Ishikawa (cell line): ENCODE data around the gene MTMR10.

Experiments used
- CEBPB ChIP-seq: IDR thresholded peaks from 2 replicates; pipeline ENCODE4 v1.6.1; 2012
- CREB1 ChIP-seq: IDR thresholded peaks from 2 replicates; pipeline ENCODE4 v1.6.1; 2012; ENCODE audit warnings: low read depth
- EGR1 ChIP-seq: IDR thresholded peaks from 2 replicates; pipeline ENCODE4 v1.6.1; 2012
- EP300 ChIP-seq: IDR thresholded peaks from 2 replicates; pipeline ENCODE4 v1.6.1; 2012; ENCODE audit warnings: borderline replicate concordance
- FOXM1 ChIP-seq: IDR thresholded peaks from 2 replicates; pipeline ENCODE4 v1.6.1; 2012; ENCODE audit warnings: low read depth, borderline replicate concordance
- NFIC ChIP-seq: IDR thresholded peaks from 2 replicates; pipeline ENCODE4 v1.6.1; 2012
- RAD21 ChIP-seq: IDR thresholded peaks from 2 replicates; pipeline ENCODE4 v1.6.1; 2012; ENCODE audit warnings: low read depth
- TAF1 ChIP-seq: IDR thresholded peaks from 2 replicates; pipeline ENCODE4 v1.6.1; 2012; ENCODE audit warnings: low read depth, mild to moderate bottlenecking
- TCF12 ChIP-seq: IDR thresholded peaks from 2 replicates; pipeline ENCODE4 v1.6.1; 2012; ENCODE audit warnings: low read depth
- TEAD4 ChIP-seq: IDR thresholded peaks from 2 replicates; pipeline ENCODE4 v1.6.1; 2012
- YY1 ChIP-seq: IDR thresholded peaks from 2 replicates; pipeline ENCODE4 v1.6.1; 2012; ENCODE audit warnings: low read depth
- ZBTB7A ChIP-seq: IDR thresholded peaks from 2 replicates; pipeline ENCODE4 v1.6.1; 2012; ENCODE audit warnings: low read depth
- TF ChIP-seq, protein P1 (sequence below): IDR thresholded peaks from 2 replicates; pipeline ENCODE4 v1.6.1; 2012; ENCODE audit warnings: low read depth, mild to moderate bottlenecking
- TF ChIP-seq, protein P2 (sequence below): IDR thresholded peaks from 2 replicates; pipeline ENCODE4 v1.6.1; 2012
- TF ChIP-seq, protein P3 (sequence below): IDR thresholded peaks from 2 replicates; pipeline ENCODE4 v1.6.1; 2012

Gene MTMR10

DNA sequence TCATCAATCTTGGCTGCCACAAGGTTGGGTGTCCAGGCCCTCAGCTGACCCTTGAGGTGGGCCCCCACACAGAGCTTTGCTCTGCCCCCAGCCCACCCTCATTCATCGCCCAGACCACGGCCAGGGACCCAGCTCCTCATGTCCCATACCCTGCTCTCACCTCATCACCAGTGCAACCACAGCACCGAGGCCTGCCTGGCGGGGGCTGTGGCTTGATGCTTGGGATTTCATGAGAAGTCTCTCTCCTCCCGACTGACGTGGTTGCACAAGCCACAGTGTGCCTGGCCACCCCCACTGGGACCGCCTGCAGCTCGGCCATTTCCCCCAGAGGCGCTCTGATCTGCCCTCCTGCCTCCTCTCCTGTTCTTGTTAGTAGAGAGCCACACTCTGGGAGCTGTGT, 45.4 kb upstream of the MTMR10 start:
- no peak for TF ChIP-seq EGR1
- TF ChIP-seq YY1 = no peak
- no peak for TF ChIP-seq ZBTB7A
- TF ChIP-seq CREB1 = no peak
- TF ChIP-seq TCF12 = no peak

DNA sequence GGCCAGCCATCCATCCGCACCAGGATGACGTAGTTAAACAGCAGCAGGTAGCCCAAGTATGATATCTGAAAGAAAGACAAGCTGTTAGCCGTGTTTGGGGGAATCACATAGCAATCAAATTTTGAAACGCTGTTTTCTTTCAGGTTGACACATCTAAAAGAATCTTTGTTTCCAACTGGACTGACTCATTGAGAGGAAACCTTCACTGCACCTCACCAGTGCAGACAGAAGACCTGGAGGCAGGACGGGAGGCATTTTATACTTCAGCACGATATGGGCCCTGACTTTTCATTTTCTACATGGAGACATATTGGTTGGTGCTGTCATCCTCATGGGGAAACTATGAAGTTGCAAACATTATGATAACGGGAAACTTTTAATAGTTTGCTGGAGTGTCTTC, 44.2 kb upstream of the MTMR10 start:
- TF ChIP-seq NFIC (no peak), TCF12 (no peak), ZBTB7A (no peak), YY1 (no peak), TAF1 (no peak), EGR1 (no peak), TEAD4 (no peak), RAD21 (no peak), CREB1 (no peak), FOXM1 (no peak), CEBPB (no peak), EP300 (no peak)
- TF ChIP-seq, protein P1, sequence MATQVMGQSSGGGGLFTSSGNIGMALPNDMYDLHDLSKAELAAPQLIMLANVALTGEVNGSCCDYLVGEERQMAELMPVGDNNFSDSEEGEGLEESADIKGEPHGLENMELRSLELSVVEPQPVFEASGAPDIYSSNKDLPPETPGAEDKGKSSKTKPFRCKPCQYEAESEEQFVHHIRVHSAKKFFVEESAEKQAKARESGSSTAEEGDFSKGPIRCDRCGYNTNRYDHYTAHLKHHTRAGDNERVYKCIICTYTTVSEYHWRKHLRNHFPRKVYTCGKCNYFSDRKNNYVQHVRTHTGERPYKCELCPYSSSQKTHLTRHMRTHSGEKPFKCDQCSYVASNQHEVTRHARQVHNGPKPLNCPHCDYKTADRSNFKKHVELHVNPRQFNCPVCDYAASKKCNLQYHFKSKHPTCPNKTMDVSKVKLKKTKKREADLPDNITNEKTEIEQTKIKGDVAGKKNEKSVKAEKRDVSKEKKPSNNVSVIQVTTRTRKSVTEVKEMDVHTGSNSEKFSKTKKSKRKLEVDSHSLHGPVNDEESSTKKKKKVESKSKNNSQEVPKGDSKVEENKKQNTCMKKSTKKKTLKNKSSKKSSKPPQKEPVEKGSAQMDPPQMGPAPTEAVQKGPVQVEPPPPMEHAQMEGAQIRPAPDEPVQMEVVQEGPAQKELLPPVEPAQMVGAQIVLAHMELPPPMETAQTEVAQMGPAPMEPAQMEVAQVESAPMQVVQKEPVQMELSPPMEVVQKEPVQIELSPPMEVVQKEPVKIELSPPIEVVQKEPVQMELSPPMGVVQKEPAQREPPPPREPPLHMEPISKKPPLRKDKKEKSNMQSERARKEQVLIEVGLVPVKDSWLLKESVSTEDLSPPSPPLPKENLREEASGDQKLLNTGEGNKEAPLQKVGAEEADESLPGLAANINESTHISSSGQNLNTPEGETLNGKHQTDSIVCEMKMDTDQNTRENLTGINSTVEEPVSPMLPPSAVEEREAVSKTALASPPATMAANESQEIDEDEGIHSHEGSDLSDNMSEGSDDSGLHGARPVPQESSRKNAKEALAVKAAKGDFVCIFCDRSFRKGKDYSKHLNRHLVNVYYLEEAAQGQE = no peak
- TF ChIP-seq, protein P2, sequence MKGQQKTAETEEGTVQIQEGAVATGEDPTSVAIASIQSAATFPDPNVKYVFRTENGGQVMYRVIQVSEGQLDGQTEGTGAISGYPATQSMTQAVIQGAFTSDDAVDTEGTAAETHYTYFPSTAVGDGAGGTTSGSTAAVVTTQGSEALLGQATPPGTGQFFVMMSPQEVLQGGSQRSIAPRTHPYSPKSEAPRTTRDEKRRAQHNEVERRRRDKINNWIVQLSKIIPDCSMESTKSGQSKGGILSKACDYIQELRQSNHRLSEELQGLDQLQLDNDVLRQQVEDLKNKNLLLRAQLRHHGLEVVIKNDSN = no peak
- TF ChIP-seq, protein P3, sequence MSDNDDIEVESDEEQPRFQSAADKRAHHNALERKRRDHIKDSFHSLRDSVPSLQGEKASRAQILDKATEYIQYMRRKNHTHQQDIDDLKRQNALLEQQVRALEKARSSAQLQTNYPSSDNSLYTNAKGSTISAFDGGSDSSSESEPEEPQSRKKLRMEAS = no peak

DNA sequence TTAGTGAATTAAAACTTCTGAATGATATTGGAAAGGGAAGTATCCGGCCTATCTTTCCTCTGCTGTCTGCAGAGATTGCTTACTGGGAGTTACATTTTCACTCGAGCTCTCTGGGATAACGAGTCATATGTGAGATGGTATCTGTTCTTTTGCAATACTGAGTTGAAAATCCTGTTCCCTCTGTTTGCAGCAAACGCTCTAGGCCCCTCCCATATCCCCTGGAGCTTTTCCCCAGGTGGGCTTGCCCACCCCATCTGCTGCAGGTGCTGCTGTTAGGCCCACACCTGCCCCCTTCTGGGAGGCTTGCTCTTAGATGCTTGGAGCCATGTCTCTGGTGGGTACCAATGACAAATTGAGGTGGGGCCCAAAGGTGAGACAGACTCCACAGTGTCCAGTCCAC, 42.7 kb upstream of the MTMR10 start:
- no peak; the same call in 1 of the 2 replicates for TF ChIP-seq RAD21
- TF ChIP-seq CEBPB = no peak
- TF ChIP-seq EGR1 = no peak
- no peak for TF ChIP-seq FOXM1
- TF ChIP-seq, protein P1 = no peak
- TF ChIP-seq ZBTB7A = no peak
- TF ChIP-seq YY1 = no peak
- TF ChIP-seq, protein P3 = no peak
- TF ChIP-seq TCF12 = no peak
- no peak for TF ChIP-seq CREB1
- TF ChIP-seq, protein P2 = no peak
- no peak for TF ChIP-seq EP300
- no peak for TF ChIP-seq TEAD4

DNA sequence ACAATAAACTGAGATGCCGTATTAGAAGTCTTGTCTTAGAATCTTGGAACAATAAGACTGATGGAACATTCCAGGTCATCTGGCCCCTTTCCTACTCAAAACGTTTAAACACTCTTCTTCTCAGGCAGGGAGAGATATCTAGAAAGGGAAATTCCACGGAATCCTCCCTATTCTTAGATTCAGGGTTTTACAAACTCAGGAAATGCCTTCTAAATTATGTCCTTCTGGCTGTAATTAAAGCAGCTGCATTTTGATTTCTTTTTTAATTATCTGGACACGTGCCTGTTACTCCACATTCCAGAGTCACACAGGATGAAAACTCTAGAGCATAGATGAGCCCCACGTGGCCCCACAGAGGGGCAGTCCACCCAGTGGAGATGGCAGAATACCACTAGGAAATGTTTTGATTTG, 41.5 kb upstream of the MTMR10 start:
- TF ChIP-seq TCF12 (no peak), TEAD4 (no peak)
- TF ChIP-seq, protein P1 = no peak
- TF ChIP-seq, protein P3 = no peak

DNA sequence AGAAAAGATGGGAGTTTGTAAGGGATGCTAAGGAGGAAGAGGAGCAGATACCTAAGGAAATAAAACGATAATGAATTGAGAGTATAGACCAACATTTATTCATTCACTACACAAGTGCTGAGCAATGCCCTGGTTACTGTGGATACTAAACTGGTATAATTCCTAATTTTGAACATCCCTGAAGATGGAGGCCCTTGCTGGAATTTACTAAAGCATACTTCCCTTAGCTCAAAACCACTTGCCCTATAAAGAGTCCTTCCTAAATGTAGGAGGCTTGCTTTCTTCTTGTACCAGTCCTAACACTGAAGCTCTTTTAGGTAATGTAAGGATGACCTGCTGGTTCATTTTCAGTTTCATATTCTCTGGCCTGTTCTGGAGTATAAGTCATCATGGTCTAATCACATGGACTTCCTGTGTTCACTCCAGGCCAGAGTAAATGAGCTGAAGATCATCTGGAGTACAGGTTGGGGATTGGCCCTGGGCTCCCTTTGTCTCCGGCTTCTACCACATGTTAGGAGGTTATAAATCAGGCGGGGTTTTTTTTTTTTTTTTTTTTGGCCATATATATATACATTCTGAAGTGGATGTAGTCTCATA, 40.1 kb upstream of the MTMR10 start:
- no peak for TF ChIP-seq TCF12
- TF ChIP-seq, protein P3 = no peak
- TF ChIP-seq NFIC = no peak
- no peak for TF ChIP-seq EGR1
- TF ChIP-seq CREB1 = no peak
- no peak for TF ChIP-seq EP300
- TF ChIP-seq, protein P1 = no peak
- TF ChIP-seq TEAD4 = no peak
- TF ChIP-seq CEBPB = no peak
- no peak for TF ChIP-seq RAD21
- TF ChIP-seq TAF1 = no peak
- TF ChIP-seq FOXM1 = no peak
- TF ChIP-seq YY1 = no peak
- TF ChIP-seq ZBTB7A = no peak
